Activated naive CD8-positive, alpha-beta T cell treated with anti-CD3 and anti-CD28 coated beads for 36 hours (primary cell): Measurements from ENCODE around the gene RO60. TPM values are rescaled to one million over a fixed set of nuclear protein-coding genes. Genes with fewer than 3 reads are reported as not detected.
A peak's percentile ranks its signal among the peaks of the same experiment; 100 is the strongest.
"Not testable (repeated sequence)": the region's sequence is repeated elsewhere in the genome, so short reads cannot be mapped to it uniquely, and the experiment has no call there.

Source experiments
- DNase-seq: peaks from one replicate; pipeline ENCODE4 v3.0.0; 2021
- H3K27ac Mint-ChIP-seq: one replicate; pipeline ENCODE4 v1.8.0; 2022; ENCODE audit warnings: mild to moderate bottlenecking, moderate library complexity, mixed read lengths
- H3K27me3 Mint-ChIP-seq: one replicate; pipeline ENCODE4 v1.8.0; 2022; ENCODE audit warnings: mild to moderate bottlenecking, mixed read lengths
- H3K36me3 Mint-ChIP-seq: one replicate; pipeline ENCODE4 v1.8.0; 2021; ENCODE audit warnings: mild to moderate bottlenecking, mixed read lengths
- H3K4me1 Mint-ChIP-seq: one replicate; pipeline ENCODE4 v1.8.0; 2021; ENCODE audit warnings: mixed read lengths
- H3K4me3 Mint-ChIP-seq: one replicate; pipeline ENCODE4 v1.8.0; 2022; ENCODE audit warnings: mild to moderate bottlenecking, moderate library complexity, mixed read lengths
- H3K9me3 Mint-ChIP-seq: one replicate; pipeline ENCODE4 v1.8.0; 2022; ENCODE audit warnings: mixed read lengths
- total RNA-seq, 2 experiments: library from RNA; stranded (reverse); gene quantifications; one replicate each; pipeline ENCODE4 v1.2.3, GENCODE V29; 2021

The RO60 gene
- total RNA-seq, 2 experiments from 2014 or later: 58.2 to 62.0 TPM

DNA sequence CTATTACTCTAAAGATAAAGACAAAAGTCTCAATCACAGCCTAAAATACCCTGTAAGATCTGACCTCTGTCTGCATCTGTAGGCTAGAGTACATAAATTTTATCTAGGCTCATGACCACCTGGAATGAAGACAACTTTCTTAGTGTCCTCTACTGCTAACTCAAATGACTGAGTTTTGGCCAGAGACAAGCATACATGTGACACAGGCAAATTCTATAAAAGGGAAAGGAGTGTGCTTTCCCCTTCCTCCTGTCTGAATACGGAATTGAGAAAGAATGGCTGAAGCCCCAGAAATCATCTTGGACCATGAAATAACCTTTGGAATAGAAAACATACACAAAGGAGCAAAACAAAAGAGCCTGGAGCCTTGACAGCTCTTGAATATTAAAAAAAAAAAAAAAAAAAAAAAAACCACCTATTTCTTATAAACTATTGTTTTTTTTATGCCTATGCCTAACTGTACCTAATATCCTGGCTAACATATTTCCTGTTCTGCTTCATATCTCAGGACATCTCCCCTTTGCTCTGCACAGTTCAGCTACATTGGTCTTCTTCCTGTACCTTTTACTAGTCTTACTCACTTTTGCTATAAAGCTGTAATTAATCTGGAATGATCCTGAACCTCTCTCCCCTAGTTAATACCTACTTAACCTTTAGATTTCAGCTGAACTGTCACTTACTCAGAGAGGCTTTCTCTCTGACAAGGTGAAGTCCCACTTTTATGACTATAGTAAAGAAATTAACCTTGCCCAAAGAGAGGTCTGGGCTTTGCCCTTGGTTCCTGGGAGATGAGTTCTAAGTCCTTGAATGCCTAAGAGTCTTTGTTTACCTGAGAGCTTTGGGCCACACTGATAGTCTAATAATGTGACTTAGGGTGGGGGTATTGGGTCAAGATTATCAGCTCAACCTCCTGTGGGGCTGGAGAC is 16.4 kb upstream of the RO60 start:
- Mint-ChIP-seq H3K36me3 (peaks cover 40% of the 10 kb centered on the region), H3K4me1 (peaks cover 21% of the 10 kb centered on the region), H3K27ac (no peak overlapping the region)

GRCh38 chr1:193048913-193049312 is 10.5 kb upstream of the RO60 start:
- not testable (repeated sequence) for H3K9me3 Mint-ChIP-seq, H3K27ac Mint-ChIP-seq, DNase-seq, H3K27me3 Mint-ChIP-seq, H3K4me3 Mint-ChIP-seq
- Mint-ChIP-seq H3K4me1 (peaks cover 14% of the 10 kb centered on the region), H3K36me3 (peaks cover 21% of the 10 kb centered on the region)

More for the DNA sequence above, 16.4 kb upstream of the RO60 start:
- no peak for DNase-seq
- Mint-ChIP-seq H3K4me3 (no peak overlapping the region), H3K27me3 (no peaks in the 10 kb centered on the region), H3K9me3 (no peaks in the 10 kb centered on the region)

- peaks cover 34% of the 10 kb centered on the region for H3K4me1 Mint-ChIP-seq
- H3K27ac Mint-ChIP-seq: no peak overlapping the region
- H3K9me3 Mint-ChIP-seq: no peaks in the 10 kb centered on the region
Observed at GRCh38 chr1:193054169-193054675, 5.2 kb upstream of the RO60 start.

DNA sequence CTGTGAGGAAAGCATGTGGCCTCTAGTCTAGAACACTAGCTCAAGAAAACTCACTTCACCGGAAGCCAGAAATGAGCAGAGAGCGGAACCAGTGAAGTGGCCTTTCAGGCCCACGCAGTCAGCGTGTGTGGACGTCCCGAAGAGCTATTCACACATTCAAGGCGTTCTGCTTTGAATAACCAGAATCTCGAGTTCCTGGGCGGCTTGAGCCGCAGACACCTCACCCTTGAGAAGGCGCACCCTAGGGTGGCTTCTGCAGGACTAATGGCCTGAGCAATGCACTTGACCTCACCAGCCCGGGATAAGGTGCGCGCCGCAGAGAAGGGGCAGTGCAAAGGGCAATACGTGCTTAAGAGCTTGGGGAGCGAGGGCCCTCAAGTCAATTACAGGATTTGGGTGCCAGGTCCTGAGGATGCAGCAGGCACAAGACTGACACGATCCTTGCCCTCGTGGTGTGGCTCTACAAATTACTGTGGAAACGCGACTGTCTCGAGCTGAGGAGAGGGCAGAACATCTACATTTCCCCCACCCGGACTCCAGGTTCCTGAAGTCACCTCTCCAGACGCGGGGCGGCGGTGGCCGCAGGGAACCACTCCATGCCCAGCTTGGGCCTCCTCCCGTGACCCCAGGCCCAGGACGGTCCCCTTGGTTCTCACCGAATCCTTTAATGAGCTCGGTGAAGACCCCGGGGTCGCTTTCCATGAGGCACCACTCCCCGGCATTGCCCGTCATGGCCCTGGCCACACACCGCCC is 707 bp upstream of the RO60 start:
- DNase-seq: peak; percentile 68
- Mint-ChIP-seq H3K4me1 (peaks cover 46% of the 10 kb centered on the region), H3K4me3 (peak overlapping the region; percentile 99), H3K9me3 (peaks cover 6% of the 10 kb centered on the region), H3K36me3 (peaks cover 38% of the 10 kb centered on the region), H3K27me3 (peaks cover 4% of the 10 kb centered on the region), H3K27ac (peak overlapping the region; percentile 100)

More at GRCh38 chr1:193054169-193054675, 5.2 kb upstream of the RO60 start:
- Mint-ChIP-seq H3K36me3 (peaks cover 28% of the 10 kb centered on the region), H3K4me3 (no peak overlapping the region), H3K27me3 (peaks cover 2% of the 10 kb centered on the region)
- no peak for DNase-seq

- no peak for DNase-seq
- Mint-ChIP-seq H3K4me3 (peak overlapping the region; percentile 99), H3K36me3 (peaks cover 40% of the 10 kb centered on the region), H3K4me1 (peaks cover 51% of the 10 kb centered on the region), H3K27ac (peak overlapping the region; percentile 100), H3K27me3 (peaks cover 4% of the 10 kb centered on the region), H3K9me3 (peaks cover 6% of the 10 kb centered on the region)
Observed at GRCh38 chr1:193060115-193060403, 647 bp downstream of the RO60 start.

- peak overlapping the region; percentile 72 for H3K27ac Mint-ChIP-seq
- H3K9me3 Mint-ChIP-seq: peaks cover 6% of the 10 kb centered on the region
- H3K4me1 Mint-ChIP-seq: peaks cover 53% of the 10 kb centered on the region
- peak overlapping the region; percentile 99 for H3K4me3 Mint-ChIP-seq
- DNase-seq: no peak
- H3K36me3 Mint-ChIP-seq: peaks cover 40% of the 10 kb centered on the region
- peaks cover 4% of the 10 kb centered on the region for H3K27me3 Mint-ChIP-seq
Observed at GRCh38 chr1:193060406-193060805, 994 bp downstream of the RO60 start.

DNA sequence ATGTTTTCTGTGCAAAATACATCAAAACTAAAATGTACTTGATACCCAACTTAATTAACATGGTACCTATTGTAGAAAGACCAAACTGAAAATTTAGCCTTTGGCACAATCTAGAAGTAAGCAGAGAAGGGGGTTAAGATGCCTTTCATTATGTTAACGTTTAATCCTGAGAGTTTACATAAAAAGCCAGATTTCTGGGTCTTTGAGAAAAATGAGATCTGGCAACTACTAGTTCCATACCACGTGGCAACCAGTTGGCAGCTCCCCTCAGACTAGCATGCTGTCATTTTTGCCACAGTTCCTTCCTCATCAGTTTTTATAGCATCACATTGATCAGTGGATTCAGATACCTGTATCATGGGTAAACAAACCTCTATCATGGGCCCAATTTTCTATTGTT is 1.5 kb downstream of the RO60 start:
- Mint-ChIP-seq H3K4me1 (peaks cover 57% of the 10 kb centered on the region), H3K27me3 (peaks cover 4% of the 10 kb centered on the region), H3K4me3 (peak overlapping the region; percentile 99), H3K27ac (peak overlapping the region; percentile 72), H3K36me3 (peaks cover 40% of the 10 kb centered on the region), H3K9me3 (peaks cover 6% of the 10 kb centered on the region)
- no peak for DNase-seq

- no peak overlapping the region for H3K4me3 Mint-ChIP-seq
- peaks cover 34% of the 10 kb centered on the region for H3K36me3 Mint-ChIP-seq
- H3K9me3 Mint-ChIP-seq: peaks cover 9% of the 10 kb centered on the region
- H3K4me1 Mint-ChIP-seq: peaks cover 59% of the 10 kb centered on the region
- H3K27ac Mint-ChIP-seq: peak overlapping the region; percentile 49
- peaks cover 4% of the 10 kb centered on the region for H3K27me3 Mint-ChIP-seq
- no peak for DNase-seq
Observed at GRCh38 chr1:193062698-193063463, 3.5 kb downstream of the RO60 start.

DNA sequence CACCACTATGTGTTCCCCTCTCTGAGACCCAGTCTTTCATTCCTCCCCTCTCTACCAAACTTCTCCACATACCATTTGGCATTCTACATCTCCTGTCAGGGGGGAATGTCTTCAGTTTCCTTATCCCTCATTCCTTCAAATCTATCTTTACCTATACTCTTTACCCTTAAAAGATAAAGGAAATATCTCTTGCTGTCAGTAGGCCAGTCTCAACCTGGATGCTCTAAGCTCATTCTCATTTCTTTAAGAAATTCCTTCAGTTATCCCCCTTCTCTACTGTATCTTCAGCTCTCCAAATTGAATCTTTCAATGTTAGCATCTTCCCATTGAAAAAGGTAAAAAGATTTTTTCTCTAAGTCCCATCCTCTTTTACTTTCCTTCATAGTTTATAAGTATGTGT is 6.5 kb downstream of the RO60 start:
- H3K4me1 Mint-ChIP-seq: peaks cover 70% of the 10 kb centered on the region
- H3K4me3 Mint-ChIP-seq: no peak overlapping the region
- no peak overlapping the region for H3K27ac Mint-ChIP-seq

DNA sequence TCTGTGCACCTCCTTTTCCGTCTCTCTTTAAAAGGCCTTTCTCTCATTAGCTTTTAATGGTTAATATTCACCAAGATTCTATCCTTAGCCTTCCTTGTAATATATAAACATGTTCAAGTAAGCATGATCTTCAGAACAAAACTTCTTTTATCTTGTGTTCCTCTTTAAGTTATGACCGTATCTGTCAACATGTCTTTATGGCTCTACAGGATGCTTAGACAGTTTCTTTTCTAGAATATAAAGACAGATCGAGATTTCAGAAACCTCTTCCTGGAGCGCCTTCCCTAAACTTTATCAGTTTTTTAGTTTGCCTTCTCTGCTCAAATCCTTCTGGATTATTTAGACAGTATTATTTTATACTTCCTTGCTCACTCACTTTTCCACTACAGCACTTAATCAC is 7.2 kb downstream of the RO60 start:
- Mint-ChIP-seq H3K36me3 (peaks cover 33% of the 10 kb centered on the region), H3K4me1 (peaks cover 72% of the 10 kb centered on the region), H3K4me3 (no peak overlapping the region), H3K9me3 (peaks cover 9% of the 10 kb centered on the region), H3K27me3 (no peaks in the 10 kb centered on the region), H3K27ac (peak overlapping the region; percentile 31)
- DNase-seq: no peak

More for the DNA sequence above, 6.5 kb downstream of the RO60 start:
- no peak for DNase-seq
- Mint-ChIP-seq H3K9me3 (peaks cover 9% of the 10 kb centered on the region), H3K27me3 (no peaks in the 10 kb centered on the region), H3K36me3 (peaks cover 33% of the 10 kb centered on the region)

DNA sequence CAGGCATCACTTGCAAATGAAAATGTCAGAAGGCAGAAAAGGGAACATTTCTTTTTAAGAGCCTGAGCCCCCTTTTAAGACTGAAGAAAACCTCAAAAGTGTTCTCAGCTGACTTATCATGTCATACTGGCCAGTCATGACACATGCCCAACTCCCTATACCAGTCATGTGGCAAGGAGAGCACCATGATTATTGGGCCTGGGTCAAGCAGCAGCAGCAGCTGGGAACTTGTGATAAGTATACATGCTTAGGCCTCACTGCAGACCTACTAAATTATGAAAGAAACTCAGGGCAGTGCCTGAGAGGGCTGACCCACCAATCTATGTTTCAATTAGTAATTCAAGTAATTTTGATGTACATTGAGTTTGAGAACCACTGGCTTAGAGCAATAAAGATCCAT is 8.6 kb downstream of the RO60 start:
- no peak for DNase-seq
- Mint-ChIP-seq H3K36me3 (peaks cover 32% of the 10 kb centered on the region), H3K4me1 (peaks cover 66% of the 10 kb centered on the region), H3K27ac (peak overlapping the region; percentile 46), H3K27me3 (no peaks in the 10 kb centered on the region), H3K9me3 (peaks cover 3% of the 10 kb centered on the region), H3K4me3 (no peak overlapping the region)

DNA sequence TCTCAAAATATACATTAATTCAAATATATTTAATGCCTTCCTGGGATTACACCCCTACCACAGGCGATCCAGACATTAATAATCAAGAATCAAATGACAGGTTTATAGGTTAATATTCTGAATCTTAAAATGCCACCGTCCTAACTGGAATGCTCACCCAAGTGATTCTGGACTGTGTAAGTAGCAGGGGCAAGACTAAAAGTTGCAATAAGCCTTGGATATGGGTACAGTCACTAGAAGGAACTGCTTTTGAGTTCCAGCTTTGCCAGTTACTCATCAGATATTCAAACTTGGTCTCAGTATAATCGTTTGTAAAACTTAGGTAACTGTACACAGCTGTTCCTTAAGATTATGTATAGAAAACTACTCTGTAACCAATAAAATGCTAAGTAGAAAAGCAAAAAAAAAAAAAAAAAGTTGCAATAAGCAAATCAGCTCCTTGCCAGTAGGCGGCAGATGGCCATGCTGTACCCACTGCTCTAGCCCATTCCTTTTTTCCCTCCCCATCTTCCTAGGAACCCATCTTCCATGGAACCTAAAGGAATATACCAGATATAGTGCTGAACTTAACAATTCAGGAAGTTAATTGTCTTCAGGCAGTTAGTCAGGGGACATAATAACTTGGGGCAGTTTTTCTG is 10.5 kb downstream of the RO60 start:
- Mint-ChIP-seq H3K4me3 (no peak overlapping the region), H3K27ac (peak overlapping the region; percentile 78), H3K9me3 (peaks cover 3% of the 10 kb centered on the region), H3K36me3 (peaks cover 28% of the 10 kb centered on the region), H3K4me1 (peaks cover 49% of the 10 kb centered on the region), H3K27me3 (no peaks in the 10 kb centered on the region)
- no peak for DNase-seq

GRCh38 chr1:193070386-193070753 is 11.0 kb downstream of the RO60 start:
- peak overlapping the region; percentile 78 for H3K27ac Mint-ChIP-seq
- DNase-seq: no peak
- H3K27me3 Mint-ChIP-seq: no peaks in the 10 kb centered on the region
- H3K9me3 Mint-ChIP-seq: peaks cover 3% of the 10 kb centered on the region
- peaks cover 44% of the 10 kb centered on the region for H3K4me1 Mint-ChIP-seq
- H3K4me3 Mint-ChIP-seq: no peak overlapping the region
- peaks cover 28% of the 10 kb centered on the region for H3K36me3 Mint-ChIP-seq

DNA sequence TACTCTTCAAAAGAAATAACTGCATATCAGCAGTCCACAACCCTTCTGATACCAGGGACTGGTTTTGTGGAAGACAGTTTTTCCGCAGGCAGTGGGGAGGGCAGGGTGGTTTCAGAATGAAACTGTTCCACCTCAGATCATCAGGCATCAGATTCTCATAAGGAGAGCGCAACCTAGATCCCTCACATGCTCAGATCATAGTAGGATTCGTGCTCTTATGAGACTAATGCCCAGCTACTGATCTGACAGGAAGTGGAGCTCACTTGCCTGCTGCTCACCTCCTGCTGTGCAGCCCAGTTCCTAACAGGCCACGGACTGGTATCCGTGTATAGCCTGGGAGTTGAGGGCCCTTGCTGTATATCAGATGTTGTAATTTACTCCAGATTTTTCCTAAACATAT is 11.5 kb downstream of the RO60 start:
- peaks cover 3% of the 10 kb centered on the region for H3K9me3 Mint-ChIP-seq
- peaks cover 28% of the 10 kb centered on the region for H3K36me3 Mint-ChIP-seq
- H3K4me1 Mint-ChIP-seq: peaks cover 44% of the 10 kb centered on the region
- no peak overlapping the region for H3K4me3 Mint-ChIP-seq
- peak; percentile 20 for DNase-seq
- H3K27me3 Mint-ChIP-seq: no peaks in the 10 kb centered on the region
- H3K27ac Mint-ChIP-seq: no peak overlapping the region
